Esophagus muscularis mucosa (tissue), 4 donors: ENCODE measurements around the gene POC5. TPM values are rescaled to one million over a fixed set of nuclear protein-coding genes. Genes with fewer than 3 reads are reported as not detected.

Experiments
- DNase-seq: peaks from one replicate; pipeline ENCODE4 v3.0.0-alpha.2; 2017; ENCODE audit errors: extremely low spot score
- H3K27ac ChIP-seq, 4 donors: fragments of 200-600 bp; sonication (generic); replicated peaks in 1 of 4; 1 replicate in 3 of 4; 2 replicates in 1 of 4; pipeline ENCODE4 v1.5.1; 2016 to 2019; ENCODE audit warnings: mild to moderate bottlenecking in 1 of 4
- H3K27me3 ChIP-seq, 4 donors: fragments of 200-600 bp; sonication (generic); one replicate each; pipeline versions ENCODE4 v1.5.1 to v1.6.0; 2016 to 2019
- H3K36me3 ChIP-seq, 4 donors: fragments of 200-600 bp; sonication (generic); one replicate each; pipeline ENCODE4 v1.5.1; 2016 to 2019
- H3K4me1 ChIP-seq, 4 donors: fragments of 200-600 bp; sonication (generic); one replicate each; pipeline ENCODE4 v1.5.1; 2016 to 2019
- H3K4me3 ChIP-seq, 4 donors: fragments of 200-600 bp; sonication (generic); 1 replicate in 2 of 4; 2 replicates in 2 of 4; pipeline ENCODE4 v1.5.1; 2016 to 2019; ENCODE audit warnings: mild to moderate bottlenecking in 4 of 4, moderate library complexity in 1 of 4
- H3K9me3 ChIP-seq, 4 donors: fragments of 200-600 bp; sonication (generic); 1 replicate in 3 of 4; 2 replicates in 1 of 4; pipeline ENCODE4 v1.5.1; 2016 to 2019
- EP300 ChIP-seq: sonication (generic); formaldehyde crosslinking; IDR thresholded peaks from one replicate; pipeline ENCODE4 v1.6.1; 2017; ENCODE audit warnings: antibody characterized with exemption
- POLR2A ChIP-seq: fragments of 450-650 bp; IDR thresholded peaks from one replicate; pipeline ENCODE4 v1.6.1; 2017; ENCODE audit warnings: antibody characterized with exemption, moderate library complexity, mild to moderate bottlenecking, low read depth
- POLR2AphosphoS5 ChIP-seq, 2 donors: sonication (generic); formaldehyde crosslinking; IDR thresholded peaks; one replicate each; pipeline ENCODE4 v1.6.1; 2017; ENCODE audit warnings: antibody characterized with exemption in 2 of 2
- intact Hi-C: fragments of 100-400 bp; cut with DNase I; formaldehyde crosslinking; loops from one replicate; pipeline ENCODE4 v1.15.1; 2023
- small RNA-seq, 3 donors: library from RNA; depleted of rRNA; stranded (forward); fragments of <200 nt; gene quantifications; one replicate each; pipeline ENCODE3, GENCODE V24; 2016
- total RNA-seq, 4 donors: library from RNA; depleted of rRNA; stranded (reverse); fragments of >200 nt; gene quantifications; one replicate each; pipeline versions ENCODE4 v1.1.0 to v1.2.1, GENCODE V29; 2016
- TF ChIP-seq, protein P1 (sequence below), 3 experiments: fragments of 200-600 bp in 2 of 3; fragments of 450-650 bp in 1 of 3; sonication (generic) in 2 of 3; IDR thresholded peaks; one replicate each; pipeline ENCODE4 v1.5.1; 2017 to 2019; ENCODE audit warnings: antibody characterized with exemption in 3 of 3, mild to moderate bottlenecking in 2 of 3, moderate library complexity in 1 of 3

Gene POC5
- total RNA-seq, 4 donors from 2014 or later, result 6.0 to 13.7 (median 8.0) TPM

DNA sequence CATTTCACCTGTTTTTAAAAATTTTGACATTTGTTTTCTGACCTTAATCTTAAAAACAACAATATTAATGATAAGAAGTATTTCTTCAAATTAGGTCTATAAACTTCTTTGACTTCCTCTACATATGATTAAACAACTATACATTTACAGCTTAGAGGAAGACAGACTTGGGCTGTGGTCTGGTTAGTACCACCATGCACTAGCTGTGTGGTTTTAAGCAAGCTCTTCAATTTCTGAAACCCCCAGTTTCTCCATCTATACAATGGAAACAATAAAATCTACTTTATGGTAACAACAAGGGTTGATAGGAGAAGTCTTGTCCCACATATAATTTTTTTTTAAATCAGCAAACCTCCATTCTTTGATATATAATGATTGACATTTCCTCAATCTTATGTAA is 90.3 kb downstream of the POC5 start:
- no peaks in the 10 kb centered on the region for H3K36me3 ChIP-seq
- no peak overlapping the region for H3K4me3 ChIP-seq
- no peak for DNase-seq
- no peaks in the 10 kb centered on the region for H3K4me1 ChIP-seq
- no peaks in the 10 kb centered on the region for H3K27me3 ChIP-seq
- H3K9me3 ChIP-seq, result no peaks in the 10 kb centered on the region
- TF ChIP-seq, protein P1, sequence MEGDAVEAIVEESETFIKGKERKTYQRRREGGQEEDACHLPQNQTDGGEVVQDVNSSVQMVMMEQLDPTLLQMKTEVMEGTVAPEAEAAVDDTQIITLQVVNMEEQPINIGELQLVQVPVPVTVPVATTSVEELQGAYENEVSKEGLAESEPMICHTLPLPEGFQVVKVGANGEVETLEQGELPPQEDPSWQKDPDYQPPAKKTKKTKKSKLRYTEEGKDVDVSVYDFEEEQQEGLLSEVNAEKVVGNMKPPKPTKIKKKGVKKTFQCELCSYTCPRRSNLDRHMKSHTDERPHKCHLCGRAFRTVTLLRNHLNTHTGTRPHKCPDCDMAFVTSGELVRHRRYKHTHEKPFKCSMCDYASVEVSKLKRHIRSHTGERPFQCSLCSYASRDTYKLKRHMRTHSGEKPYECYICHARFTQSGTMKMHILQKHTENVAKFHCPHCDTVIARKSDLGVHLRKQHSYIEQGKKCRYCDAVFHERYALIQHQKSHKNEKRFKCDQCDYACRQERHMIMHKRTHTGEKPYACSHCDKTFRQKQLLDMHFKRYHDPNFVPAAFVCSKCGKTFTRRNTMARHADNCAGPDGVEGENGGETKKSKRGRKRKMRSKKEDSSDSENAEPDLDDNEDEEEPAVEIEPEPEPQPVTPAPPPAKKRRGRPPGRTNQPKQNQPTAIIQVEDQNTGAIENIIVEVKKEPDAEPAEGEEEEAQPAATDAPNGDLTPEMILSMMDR (IDR thresholded peaks at IDR 0.05), result no peak
- TF ChIP-seq EP300, result no peak
- TF ChIP-seq POLR2A, result no peak
- no peak for TF ChIP-seq POLR2AphosphoS5 (IDR thresholded peaks at IDR 0.05)
- intact Hi-C loops, result no loop called here
- H3K27ac ChIP-seq, result no peak overlapping the region

Small RNA genes lying within 50 kb of the gene (small RNA-seq; reads per million reads assigned to genes)
- gene RNU6-680P, result 0 reads per million in 3 donors

Other genes with a start within 250 kb of the POC5 start
- 10 to 100 TPM; 28.5 to 45.3 (median 35.8) TPM for gene CERT1, start 205.8 kb downstream of the POC5 start, total RNA-seq
- 10 to 100 TPM; 22.6 to 37.0 (median 32.3) TPM for gene POLK, start 205.5 kb downstream of the POC5 start, total RNA-seq
- under 1 TPM in 2 of 4 donors, not detected in 2; 0.33 to 0.83 TPM for gene ANKDD1B, start 106.0 kb downstream of the POC5 start, total RNA-seq